GM12878 (cell line): ENCODE measurements around the gene ITGA1. TPM values are rescaled to one million over a fixed set of nuclear protein-coding genes. Genes with fewer than 3 reads are reported as not detected.

Experiments
- ATAC-seq: fragments of 200-7000 bp; cut with Tn5 transposase; 3 replicates; pipeline ENCODE4 v1.9.1; 2020; ENCODE audit warnings: mild to moderate bottlenecking, moderate library complexity
- BruUV-seq: library from RNA; stranded (reverse); fragments of 400-500 nt; replicated peaks from 2 replicates; lab custom pipeline; 2021; lab: Mats Ljungman, UMichigan
- CTCF ChIA-PET: fragments of 300-600 bp; sonication (Branson Sonifier 250); formaldehyde crosslinking; extraction: SDS; loops from one replicate; lab custom pipeline; 2021; ENCODE audit warnings: inconsistent platforms; lab: Yijun Ruan, JAX
- POLR2A ChIA-PET: fragments of 350-600 bp; formaldehyde crosslinking; extraction: SDS; loops from one replicate; lab custom pipeline; 2021; ENCODE audit warnings: inconsistent platforms; lab: Charles Lee
- RAD21 ChIA-PET: fragments of 300-600 bp; sonication (Branson Sonifier 250); formaldehyde crosslinking; loops from one replicate; lab custom pipeline; 2023; ENCODE audit warnings: antibody characterized with exemption; ENCODE audit not compliant: unreplicated experiment; lab: Charles Lee
- SMC1A ChIA-PET: fragments of 300-600 bp; sonication (Branson Sonifier 250); formaldehyde crosslinking; loops from one replicate; lab custom pipeline; 2023; ENCODE audit not compliant: unreplicated experiment, uncharacterized antibody; lab: Charles Lee
- DNase-seq: peaks from one replicate; pipeline ENCODE4 v3.0.0-alpha.2; 2011; ENCODE audit warnings: low read depth, low spot score
- FAIRE-seq: peaks from 3 replicates; lab custom pipeline; 2011; peaks lifted over from hg19 to GRCh38; lab: Jason Lieb, UNC
- H2AFZ ChIP-seq: 2 replicates; pipeline ENCODE4 v1.6.0; 2011; ENCODE audit warnings: low read depth, low read length, control low read depth; ENCODE audit not compliant: control insufficient read depth
- H3K27ac ChIP-seq: 2 replicates; pipeline ENCODE4 v1.5.1; 2011; ENCODE audit warnings: control low read depth; ENCODE audit not compliant: control insufficient read depth, insufficient read depth
- H3K27me3 ChIP-seq, 2 experiments: replicated peaks in 1 of 2; 2 replicates each; pipeline versions ENCODE4 v1.6.0 to v1.6.1; 2011; ENCODE audit warnings: low read length in 1 of 2; ENCODE audit not compliant: control insufficient read depth in 2 of 2, insufficient read depth in 2 of 2
- H3K36me3 ChIP-seq, 2 experiments: 2 replicates each; pipeline ENCODE4 v1.5.1; 2011; ENCODE audit warnings: low read length in 1 of 2; ENCODE audit not compliant: control insufficient read depth in 2 of 2, insufficient read depth in 2 of 2
- H3K4me1 ChIP-seq: 2 replicates; pipeline ENCODE4 v1.6.1; 2011; ENCODE audit warnings: mild to moderate bottlenecking, low read length, moderate library complexity, mixed read lengths; ENCODE audit not compliant: control insufficient read depth, insufficient read depth
- H3K4me2 ChIP-seq: 2 replicates; pipeline ENCODE4 v1.6.0; 2011; ENCODE audit warnings: control low read depth; ENCODE audit not compliant: control insufficient read depth, insufficient read depth
- H3K4me3 ChIP-seq: fragments of 200-600 bp; sonication (generic); 2 replicates; pipeline ENCODE4 v1.5.1; 2016
- H3K79me2 ChIP-seq: 2 replicates; pipeline ENCODE4 v1.6.0; 2011; ENCODE audit warnings: low read length; ENCODE audit not compliant: control insufficient read depth, insufficient read depth
- H3K9ac ChIP-seq: 2 replicates; pipeline ENCODE4 v1.8.0; 2011; ENCODE audit warnings: low read length, control low read depth, mixed read lengths; ENCODE audit not compliant: control insufficient read depth, insufficient read depth
- H3K9me3 ChIP-seq: replicated peaks from 3 replicates; pipeline ENCODE4 v1.5.1; 2011; ENCODE audit warnings: mild to moderate bottlenecking, low read length; ENCODE audit not compliant: control insufficient read depth, insufficient read depth
- H4K20me1 ChIP-seq: 2 replicates; pipeline ENCODE4 v1.6.0; 2011; ENCODE audit not compliant: control insufficient read depth, insufficient read depth
- ASH2L ChIP-seq: fragments of 300-600, 200-600 bp; sonication (generic); IDR thresholded peaks from 2 replicates; pipeline ENCODE4 v1.6.1; 2017; ENCODE audit warnings: low read depth, mild to moderate bottlenecking, borderline replicate concordance
- BCLAF1 ChIP-seq: fragments of 450-650 bp; IDR thresholded peaks from 2 replicates; pipeline ENCODE4 v1.6.1; 2017; ENCODE audit warnings: antibody characterized with exemption, mild to moderate bottlenecking, moderate library complexity
- CBX3 ChIP-seq: fragments of 200-600 bp; sonication (generic); IDR thresholded peaks from 2 replicates; pipeline ENCODE4 v1.6.1; 2016; ENCODE audit warnings: low read depth, borderline replicate concordance
- E4F1 ChIP-seq: fragments of 450-650 bp; IDR thresholded peaks from 2 replicates; pipeline ENCODE4 v1.6.1; 2018; ENCODE audit warnings: borderline replicate concordance, mild to moderate bottlenecking; ENCODE audit not compliant: partially characterized antibody
- EP300 ChIP-seq, 2 experiments: fragments of 150-350 bp in 1 of 2; IDR thresholded peaks; 2 replicates each; pipeline ENCODE4 v1.6.1; 2011 to 2012; ENCODE audit warnings: low read depth in 2 of 2, low read length in 2 of 2, borderline replicate concordance in 1 of 2, improper control_type of control experiment in 1 of 2, inconsistent platforms in 1 of 2; ENCODE audit not compliant: control insufficient read depth in 1 of 2
- ESRRA ChIP-seq: IDR thresholded peaks from 2 replicates; pipeline ENCODE4 v1.6.1; 2012; ENCODE audit warnings: mild to moderate bottlenecking, low read length, improper control_type of control experiment
- FOXM1 ChIP-seq: IDR thresholded peaks from 2 replicates; pipeline ENCODE4 v1.6.1; 2012; ENCODE audit warnings: low read depth, mild to moderate bottlenecking, inconsistent platforms, low read length, moderate library complexity
- IRF3 ChIP-seq: fragments of 450-650 bp; IDR thresholded peaks from 2 replicates; pipeline ENCODE4 v1.6.1; 2014; ENCODE audit warnings: mild to moderate bottlenecking
- NR2F1 ChIP-seq: fragments of 450-650 bp; conservative IDR thresholded peaks from 2 replicates; pipeline ENCODE4 v1.6.1; 2017; ENCODE audit warnings: mild to moderate bottlenecking
- NRF1 ChIP-seq: conservative IDR thresholded peaks from 2 replicates; pipeline ENCODE4 v1.6.1; 2011; ENCODE audit warnings: mild to moderate bottlenecking, low read depth, low read length, improper control_type of control experiment
- POLR2A ChIP-seq: IDR thresholded peaks from 2 replicates; pipeline ENCODE4 v1.6.1; 2011; ENCODE audit warnings: low read depth, mild to moderate bottlenecking, low read length
- POLR2AphosphoS5 ChIP-seq: IDR thresholded peaks from 2 replicates; pipeline ENCODE4 v1.6.1; 2011; ENCODE audit warnings: mild to moderate bottlenecking, low read length, inconsistent platforms
- RB1 ChIP-seq: fragments of 450-650 bp; formaldehyde crosslinking; IDR thresholded peaks from 2 replicates; pipeline ENCODE4 v1.6.1; 2017; ENCODE audit warnings: mild to moderate bottlenecking, borderline replicate concordance
- RCOR1 ChIP-seq: conservative IDR thresholded peaks from 2 replicates; pipeline ENCODE4 v1.6.1; 2012; ENCODE audit warnings: low read depth, low read length, improper control_type of control experiment
- RELA ChIP-seq: fragments of 450-650 bp; IDR thresholded peaks from 2 replicates; pipeline ENCODE4 v1.8.0; 2014; ENCODE audit warnings: borderline replicate concordance; ENCODE audit not compliant: partially characterized antibody
- STAT1 ChIP-seq: fragments of 450-650 bp; conservative IDR thresholded peaks from 2 replicates; pipeline ENCODE4 v1.6.1; 2014; ENCODE audit warnings: antibody characterized with exemption, mild to moderate bottlenecking
- TBL1XR1 ChIP-seq: IDR thresholded peaks from 2 replicates; pipeline ENCODE4 v1.6.1; 2012; ENCODE audit warnings: low read depth, low read length, improper control_type of control experiment
- WRNIP1 ChIP-seq: IDR thresholded peaks from 2 replicates; pipeline ENCODE4 v1.6.1; 2011; ENCODE audit warnings: low read depth, low read length, improper control_type of control experiment, borderline replicate concordance
- ZBED1 ChIP-seq: IDR thresholded peaks from 2 replicates; pipeline ENCODE4 v1.6.1; 2016; ENCODE audit warnings: borderline replicate concordance
- ZZZ3 ChIP-seq: IDR thresholded peaks from 2 replicates; pipeline ENCODE4 v1.6.1; 2011; ENCODE audit warnings: low read depth; ENCODE audit not compliant: control insufficient read depth, insufficient read length
- in situ Hi-C: fragments of 300-500 bp; cut with MboI; formaldehyde crosslinking; loops from 9 replicates; pipeline ENCODE4 v1.14.3; 2018; ENCODE audit warnings: mixed read lengths
- intact Hi-C: fragments of 100-400 bp; cut with micrococcal nuclease; formaldehyde crosslinking; loops from one replicate; pipeline ENCODE4 v1.14.2; 2022; ENCODE audit not compliant: unreplicated experiment
- polyA plus RNA-seq, 11 experiments: library from polyadenylated mRNA; depleted of rRNA in 4 of 11; unstranded in 6 of 11; stranded (reverse) in 5 of 11; fragments of >200 nt; fragmentation: Nextera tagmentation in 4 of 11; fragmentation: Illumina TruSeq in 1 of 11; extraction: Ambion mirVana in 4 of 11; extraction: Trizol in 1 of 11; gene quantifications; 1 replicate in 1 of 11; 2 replicates in 10 of 11; pipeline versions ENCODE4 v1.2.1 to v1.2.3, GENCODE V29; 2011 to 2016; ENCODE audit warnings: inconsistent platforms in 2 of 11, missing spikeins in 2 of 11, low read depth in 1 of 11
- total RNA-seq, 4 experiments: library from RNA; depleted of rRNA in 3 of 4; stranded (reverse); fragments of >200 nt in 3 of 4; fragmentation: Illumina TruSeq in 1 of 4; extraction: Trizol in 1 of 4; gene quantifications; 2 replicates each; pipeline versions ENCODE4 v1.2.1 to v1.2.3, GENCODE V29; 2013 to 2021

The ITGA1 gene
- total and polyA plus RNA-seq, 10 of the 15 experiments (the other 5 are each of a cell fraction or from before 2014, with no cell fraction given), result 0.02 to 0.56 (median 0.19) TPM

GRCh38 chr5:52928689-52929088 is 141.0 kb downstream of the ITGA1 start (continued):
- TF ChIP-seq E4F1 (no peak), WRNIP1 (no peak), NRF1 (no peak), ZBED1 (no peak), EP300 (IDR thresholded peaks at IDR 0.05; ENCODE audit: borderline replicate concordance in 1 of 2, control insufficient read depth in 1 of 2, low read depth in 2 of 2, low read length in 2 of 2) (no peak), POLR2AphosphoS5 (no peak), ASH2L (no peak), ESRRA (no peak), RCOR1 (no peak), POLR2A (no peak)
- TF ChIP-seq, all 136 proteins: peak for 0

- SMC1A ChIA-PET, result interaction anchor here (0.7 to 1.1 kb wide), 2 partner anchors 23 to 185 kb away, joined by 3 read pairs; no protein-coding TSS in a partner anchor
- Histone ChIP-seq H3K27ac (no peak overlapping the region), H3K9ac (no peak overlapping the region), H3K4me3 (no peak overlapping the region), H4K20me1 (no peaks in the 10 kb centered on the region), H3K4me2 (no peak overlapping the region), H2AFZ (no peak overlapping the region), H3K9me3 (no peaks in the 10 kb centered on the region), H3K4me1 (no peaks in the 10 kb centered on the region), H3K36me3 (no peaks in the 10 kb centered on the region), H3K79me2 (no peaks in the 10 kb centered on the region), H3K27me3 (no peaks in the 10 kb centered on the region)
- RAD21 ChIA-PET, result no interaction called here
- POLR2A ChIA-PET, result no interaction called here
- in situ Hi-C loops, result no loop called here
- ATAC-seq (no peak), DNase-seq (no peak), FAIRE-seq (no peak)
- CTCF ChIA-PET, result interaction anchor here (1.1 to 1.2 kb wide), 2 partner anchors 11 to 130 kb away, joined by 3 read pairs; no protein-coding TSS in a partner anchor
- intact Hi-C loops, result no loop called here
- BruUV-seq, result no TSS peak
- TF ChIP-seq ZZZ3 (no peak), STAT1 (no peak), NR2F1 (no peak), RB1 (no peak), CBX3 (no peak), RELA (no peak), FOXM1 (no peak), TBL1XR1 (no peak), IRF3 (no peak), BCLAF1 (no peak), RCOR1 (no peak)
Measured at GRCh38 chr5:52938226-52938625, 150.5 kb downstream of the ITGA1 start.
